ENCODE results near the gene LMAN1L.

The LMAN1L gene

GRCh38 chr15:74837482-74838136, 25.0 kb downstream of the LMAN1L start:
- WGBS, 2 experiments = 90 to 92% methylated on average over 14 to 15 of the region's 15 CpGs
- H3K4me1 ChIP-seq (ENCODE audit: control insufficient read depth, insufficient read depth, low read length) = peaks cover 7% of the 10 kb centered on the region

GRCh38 chr15:74838137-74838516, 25.5 kb downstream of the LMAN1L start:
- no peaks in the 10 kb centered on the region for H3K9me3 ChIP-seq (ENCODE audit: control insufficient read depth, low read length)
- no peaks in the 10 kb centered on the region for H3K27me3 ChIP-seq (ENCODE audit: control insufficient read depth, insufficient read depth, low read length, poor library complexity, severe bottlenecking)
- H3K4me3 ChIP-seq (ENCODE audit: insufficient read depth, low read depth, low read length) = no peak overlapping the region
- H3K4me1 ChIP-seq (ENCODE audit: control insufficient read depth, insufficient read depth, low read length) = peaks cover 7% of the 10 kb centered on the region
- no peaks in the 10 kb centered on the region for H3K36me3 ChIP-seq (ENCODE audit: control insufficient read depth, insufficient read depth, low read length)
- 94% methylated on average over 10 of the region's 10 CpGs for WGBS, 2 experiments
- H3K27ac ChIP-seq (ENCODE audit: insufficient read depth, low read depth, low read length, poor library complexity, severe bottlenecking) = no peak overlapping the region

More at GRCh38 chr15:74837482-74838136, 25.0 kb downstream of the LMAN1L start:
- H3K27me3 ChIP-seq (ENCODE audit: control insufficient read depth, insufficient read depth, low read length, poor library complexity, severe bottlenecking) = no peaks in the 10 kb centered on the region
- no peaks in the 10 kb centered on the region for H3K9me3 ChIP-seq (ENCODE audit: control insufficient read depth, low read length)
- no peaks in the 10 kb centered on the region for H3K36me3 ChIP-seq (ENCODE audit: control insufficient read depth, insufficient read depth, low read length)
- no peak overlapping the region for H3K27ac ChIP-seq (ENCODE audit: insufficient read depth, low read depth, low read length, poor library complexity, severe bottlenecking)
- H3K4me3 ChIP-seq (ENCODE audit: insufficient read depth, low read depth, low read length) = no peak overlapping the region

- Histone ChIP-seq H3K4me3 (ENCODE audit: insufficient read depth, low read depth, low read length) (no peak overlapping the region), H3K27me3 (ENCODE audit: control insufficient read depth, insufficient read depth, low read length, poor library complexity, severe bottlenecking) (no peaks in the 10 kb centered on the region), H3K36me3 (ENCODE audit: control insufficient read depth, insufficient read depth, low read length) (no peaks in the 10 kb centered on the region), H3K9me3 (ENCODE audit: control insufficient read depth, low read length) (no peaks in the 10 kb centered on the region), H3K4me1 (ENCODE audit: control insufficient read depth, insufficient read depth, low read length) (peaks cover 15% of the 10 kb centered on the region), H3K27ac (ENCODE audit: insufficient read depth, low read depth, low read length, poor library complexity, severe bottlenecking) (no peak overlapping the region)
- WGBS, 2 experiments = 92 to 93% methylated on average over 11 of the region's 11 CpGs
Measured at GRCh38 chr15:74838746-74839525, 26.3 kb downstream of the LMAN1L start.

- no peaks in the 10 kb centered on the region for H3K36me3 ChIP-seq (ENCODE audit: control insufficient read depth, insufficient read depth, low read length)
- H3K27me3 ChIP-seq (ENCODE audit: control insufficient read depth, insufficient read depth, low read length, poor library complexity, severe bottlenecking) = no peaks in the 10 kb centered on the region
- no peak overlapping the region for H3K27ac ChIP-seq (ENCODE audit: insufficient read depth, low read depth, low read length, poor library complexity, severe bottlenecking)
- WGBS, 2 experiments = 86 to 88% methylated on average over 31 of the region's 31 CpGs
- no peak overlapping the region for H3K4me3 ChIP-seq (ENCODE audit: insufficient read depth, low read depth, low read length)
- no peaks in the 10 kb centered on the region for H3K9me3 ChIP-seq (ENCODE audit: control insufficient read depth, low read length)
- peaks cover 23% of the 10 kb centered on the region for H3K4me1 ChIP-seq (ENCODE audit: control insufficient read depth, insufficient read depth, low read length)
Measured at GRCh38 chr15:74839526-74840395, 27.1 kb downstream of the LMAN1L start.

GRCh38 chr15:74840851-74841775, 28.5 kb downstream of the LMAN1L start:
- H3K36me3 ChIP-seq (ENCODE audit: control insufficient read depth, insufficient read depth, low read length) = no peaks in the 10 kb centered on the region
- H3K4me3 ChIP-seq (ENCODE audit: insufficient read depth, low read depth, low read length) = no peak overlapping the region
- H3K27me3 ChIP-seq (ENCODE audit: control insufficient read depth, insufficient read depth, low read length, poor library complexity, severe bottlenecking) = no peaks in the 10 kb centered on the region
- H3K4me1 ChIP-seq (ENCODE audit: control insufficient read depth, insufficient read depth, low read length) = peaks cover 26% of the 10 kb centered on the region
- 95% methylated on average over 9 of the region's 9 CpGs for WGBS, 2 experiments
- H3K27ac ChIP-seq (ENCODE audit: insufficient read depth, low read depth, low read length, poor library complexity, severe bottlenecking) = no peak overlapping the region
- no peaks in the 10 kb centered on the region for H3K9me3 ChIP-seq (ENCODE audit: control insufficient read depth, low read length)

- no peaks in the 10 kb centered on the region for H3K27me3 ChIP-seq (ENCODE audit: control insufficient read depth, insufficient read depth, low read length, poor library complexity, severe bottlenecking)
- 88% methylated on average over 14 of the region's 14 CpGs for WGBS, 2 experiments
- H3K4me1 ChIP-seq (ENCODE audit: control insufficient read depth, insufficient read depth, low read length) = peaks cover 26% of the 10 kb centered on the region
- H3K36me3 ChIP-seq (ENCODE audit: control insufficient read depth, insufficient read depth, low read length) = no peaks in the 10 kb centered on the region
- H3K4me3 ChIP-seq (ENCODE audit: insufficient read depth, low read depth, low read length) = peak overlapping the region; percentile 97
- no peaks in the 10 kb centered on the region for H3K9me3 ChIP-seq (ENCODE audit: control insufficient read depth, low read length)
- H3K27ac ChIP-seq (ENCODE audit: insufficient read depth, low read depth, low read length, poor library complexity, severe bottlenecking) = no peak overlapping the region
Measured at GRCh38 chr15:74841891-74842373, 29.3 kb downstream of the LMAN1L start.

GRCh38 chr15:74842581-74843444, 30.2 kb downstream of the LMAN1L start, which contains the start of gene ULK3:
Gene ULK3 (minus strand): TSS chr15:74843156. CDS start chr15:74843105, 51 bp downstream.
- H3K36me3 ChIP-seq (ENCODE audit: control insufficient read depth, insufficient read depth, low read length) = no peaks in the 10 kb centered on the region
- peak within 1 kb of the TSS; percentile 97 for H3K4me3 ChIP-seq (ENCODE audit: insufficient read depth, low read depth, low read length)
- peaks cover 26% of the 10 kb centered on the region for H3K4me1 ChIP-seq (ENCODE audit: control insufficient read depth, insufficient read depth, low read length)
- WGBS, 2 experiments = 0% methylated on average over 84 of the region's 84 CpGs
- no peaks in the 10 kb centered on the region for H3K27me3 ChIP-seq (ENCODE audit: control insufficient read depth, insufficient read depth, low read length, poor library complexity, severe bottlenecking)
- no peaks in the 10 kb centered on the region for H3K9me3 ChIP-seq (ENCODE audit: control insufficient read depth, low read length)
- peak within 1 kb of the TSS; percentile 87 for H3K27ac ChIP-seq (ENCODE audit: insufficient read depth, low read depth, low read length, poor library complexity, severe bottlenecking)

- no peaks in the 10 kb centered on the region for H3K27me3 ChIP-seq (ENCODE audit: control insufficient read depth, insufficient read depth, low read length, poor library complexity, severe bottlenecking)
- H3K27ac ChIP-seq (ENCODE audit: insufficient read depth, low read depth, low read length, poor library complexity, severe bottlenecking) = peak overlapping the region; percentile 87
- no peaks in the 10 kb centered on the region for H3K9me3 ChIP-seq (ENCODE audit: control insufficient read depth, low read length)
- 22 to 29% methylated on average over 17 to 18 of the region's 18 CpGs for WGBS, 2 experiments
- peaks cover 26% of the 10 kb centered on the region for H3K4me1 ChIP-seq (ENCODE audit: control insufficient read depth, insufficient read depth, low read length)
- no peaks in the 10 kb centered on the region for H3K36me3 ChIP-seq (ENCODE audit: control insufficient read depth, insufficient read depth, low read length)
- H3K4me3 ChIP-seq (ENCODE audit: insufficient read depth, low read depth, low read length) = peak overlapping the region; percentile 97
Measured at GRCh38 chr15:74843445-74843828, 30.8 kb downstream of the LMAN1L start.

All from ectodermal cell (in vitro differentiated cells).